Stimulated activated CD4-positive, alpha-beta T cell treated with anti-CD3 and anti-CD28 coated beads, Interleukin-4, amount 100 ng/mL, for 4 hours (primary cell): Measurements from ENCODE around the gene IVNS1ABP.
"Not testable (repeated sequence)": the region's sequence is repeated elsewhere in the genome, so short reads cannot be mapped to it uniquely, and the experiment has no call there.

Experiments used
- DNase-seq, 2 experiments: peaks; one replicate each; pipeline ENCODE4 v3.0.0-alpha.2; 2020

The IVNS1ABP gene

DNA sequence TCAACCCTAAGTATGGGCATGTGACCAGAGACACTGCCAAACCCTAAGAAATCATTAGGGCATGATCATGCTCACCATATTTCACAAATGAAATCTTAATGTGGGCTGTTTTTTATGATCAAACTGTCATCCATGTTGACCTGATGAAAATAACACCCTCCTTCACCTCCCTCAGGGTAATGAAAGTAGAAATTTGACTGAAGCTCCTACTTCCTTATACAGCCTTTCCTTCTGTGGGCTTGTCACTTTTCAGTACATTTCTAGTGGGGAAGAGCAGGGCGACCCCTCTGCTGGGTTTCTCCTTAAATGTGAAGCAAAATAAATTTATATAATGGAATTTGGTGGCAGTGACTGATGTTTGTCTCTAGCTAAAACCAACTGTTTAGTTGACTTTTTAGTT, 25.9 kb downstream of the IVNS1ABP start:
- DNase-seq, result no peak

DNA sequence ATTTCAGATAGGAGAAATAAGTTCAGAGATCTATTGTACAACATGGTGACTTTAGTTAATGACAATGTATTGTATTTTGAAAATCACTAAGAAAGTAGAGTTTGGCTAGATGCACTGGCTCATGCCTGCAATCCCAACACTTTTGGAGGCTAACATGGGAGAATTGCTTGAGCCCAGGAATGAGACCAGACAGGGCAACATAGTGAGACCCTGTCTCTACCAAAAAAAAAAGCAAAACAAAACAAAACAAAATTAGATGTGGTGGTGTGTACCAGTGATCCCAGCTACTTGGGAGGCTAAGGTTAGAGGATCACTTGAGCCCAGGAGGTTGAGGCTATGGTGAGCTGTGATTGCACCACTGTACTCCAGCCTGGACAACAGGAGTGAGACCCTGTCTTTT, 27.2 kb downstream of the IVNS1ABP start:
- DNase-seq, result no peak

DNA sequence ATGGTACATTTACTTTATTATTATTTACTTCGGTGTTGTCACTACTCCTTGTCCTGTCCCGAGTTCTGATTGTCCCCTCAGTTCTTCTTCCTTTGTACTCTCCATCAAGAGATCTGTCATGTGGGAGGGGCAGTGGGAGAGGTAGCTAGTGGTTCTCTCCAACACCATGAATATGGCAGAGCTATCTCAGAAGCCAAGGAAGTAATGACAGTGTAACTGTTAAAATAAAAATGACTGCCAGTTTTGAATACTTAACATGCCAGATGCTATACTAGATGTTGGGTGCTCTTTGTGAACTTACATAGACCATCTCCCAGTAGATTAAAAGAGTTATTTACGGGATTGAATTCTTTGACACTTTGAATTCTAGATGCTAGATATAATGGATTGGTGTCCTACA, 28.6 kb downstream of the IVNS1ABP start:
- no peak for DNase-seq

DNA sequence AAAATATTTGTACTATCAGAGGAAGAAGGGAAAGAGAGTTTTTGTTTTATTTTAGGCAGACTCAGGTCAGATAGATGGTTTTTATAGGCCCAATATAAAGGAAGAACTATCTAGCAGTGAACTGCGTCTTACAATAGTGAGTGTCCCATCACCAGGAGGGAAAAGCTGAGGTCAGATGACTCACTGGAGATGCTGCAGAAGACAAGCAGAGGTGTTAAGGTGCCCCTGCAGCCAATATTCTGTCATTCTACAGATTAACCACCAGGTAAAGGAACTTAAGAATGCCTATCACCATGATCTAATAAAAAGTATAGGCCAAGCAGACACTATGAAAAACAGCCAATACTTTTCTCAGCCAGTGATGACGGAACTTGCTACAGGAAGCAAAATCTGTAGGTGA, 29.6 kb downstream of the IVNS1ABP start:
- no peak for DNase-seq

DNA sequence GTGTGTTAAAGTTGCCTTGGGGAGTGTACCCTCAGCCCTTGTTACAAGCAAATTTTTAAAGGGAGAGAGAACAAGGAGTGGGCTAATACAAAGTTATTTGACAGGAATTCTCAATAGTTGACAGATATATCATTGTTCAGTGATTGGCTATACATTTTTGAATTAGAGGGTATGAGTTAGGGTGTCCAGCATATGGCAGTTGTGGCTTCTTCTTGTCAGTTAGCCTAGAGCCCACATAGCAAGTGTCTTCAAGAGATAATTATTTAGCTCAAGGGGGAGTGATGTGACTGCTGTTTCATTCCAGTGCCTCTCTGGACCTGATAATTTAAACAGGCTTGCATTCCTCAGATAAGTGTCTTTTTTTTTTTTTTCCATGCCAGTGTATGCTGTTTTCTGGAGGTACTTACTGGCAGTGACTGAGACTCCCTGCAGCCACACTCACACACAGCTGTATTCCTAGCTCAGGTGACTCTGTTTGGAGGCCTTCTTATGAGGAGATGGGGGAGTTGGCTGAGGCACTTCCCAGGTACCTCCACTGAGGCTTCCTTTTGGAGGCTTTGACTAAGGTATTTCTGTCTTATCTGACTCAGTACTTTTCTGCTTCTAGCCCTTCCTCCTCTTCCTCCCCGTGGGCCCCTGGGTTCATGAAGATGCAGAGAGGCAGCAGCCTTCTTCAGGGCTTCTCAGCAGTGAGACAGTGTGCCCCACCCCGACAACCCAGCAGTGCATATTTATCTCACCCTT, 32.3 kb downstream of the IVNS1ABP start:
- DNase-seq, result no peak

DNA sequence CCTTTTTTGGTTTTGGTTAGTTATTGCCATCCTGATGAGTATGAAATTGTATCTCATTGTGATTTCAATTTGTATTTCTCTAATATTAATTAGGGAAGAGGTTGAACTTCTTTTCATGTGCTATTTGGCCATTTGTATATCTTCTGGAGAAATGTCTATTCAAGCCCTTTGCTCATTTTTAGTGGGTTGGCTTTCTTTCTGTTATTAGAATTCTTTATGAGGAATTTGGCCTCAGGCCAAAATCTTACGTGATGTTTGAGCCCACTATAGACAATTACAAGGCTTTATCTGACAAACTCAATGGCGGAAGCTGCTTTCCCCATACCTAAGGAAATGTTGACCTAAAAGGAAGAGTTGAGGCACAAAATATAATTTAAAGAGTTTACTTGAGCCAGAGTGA, 32.9 kb downstream of the IVNS1ABP start:
- DNase-seq, result no peak

DNA sequence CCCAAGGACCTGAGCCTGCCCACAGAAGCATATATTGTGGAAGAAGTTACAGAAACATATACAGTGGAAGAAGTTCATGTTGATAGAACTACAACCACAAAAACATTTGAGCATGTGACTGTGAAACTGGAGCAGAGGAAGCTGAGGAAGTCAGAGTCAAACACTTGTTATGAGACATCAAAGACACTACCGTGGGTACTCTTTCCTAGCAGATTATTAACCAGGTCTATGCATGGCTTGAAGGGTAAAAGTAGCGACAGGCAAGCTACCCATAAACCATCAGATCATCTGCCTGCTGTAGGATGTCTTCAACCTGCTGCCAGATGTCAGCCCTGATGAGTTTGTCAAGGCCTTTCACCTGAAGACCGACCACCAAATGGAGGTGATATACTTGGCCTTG, 35.8 kb downstream of the IVNS1ABP start:
- no peak for DNase-seq

DNA sequence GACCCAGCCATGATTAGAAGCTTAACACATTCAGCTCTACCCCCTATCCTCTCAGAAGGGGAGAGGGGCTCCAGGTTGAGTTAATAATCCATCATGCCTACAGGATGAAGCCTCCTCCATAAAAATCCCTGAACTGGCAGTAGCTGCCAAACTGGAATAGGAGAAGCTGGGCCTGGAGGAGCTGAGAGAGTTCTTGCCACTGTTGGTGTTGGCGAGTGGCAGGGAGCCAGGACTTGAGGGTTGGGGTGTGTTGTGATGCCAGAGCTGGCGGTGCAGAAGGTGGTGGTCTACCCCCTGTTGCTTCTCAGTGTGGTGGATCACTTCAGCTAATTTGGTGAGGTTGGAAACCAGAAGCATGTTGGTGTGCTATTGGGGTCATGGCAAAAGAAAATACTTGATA, 36.5 kb downstream of the IVNS1ABP start:
- no peak for DNase-seq

DNA sequence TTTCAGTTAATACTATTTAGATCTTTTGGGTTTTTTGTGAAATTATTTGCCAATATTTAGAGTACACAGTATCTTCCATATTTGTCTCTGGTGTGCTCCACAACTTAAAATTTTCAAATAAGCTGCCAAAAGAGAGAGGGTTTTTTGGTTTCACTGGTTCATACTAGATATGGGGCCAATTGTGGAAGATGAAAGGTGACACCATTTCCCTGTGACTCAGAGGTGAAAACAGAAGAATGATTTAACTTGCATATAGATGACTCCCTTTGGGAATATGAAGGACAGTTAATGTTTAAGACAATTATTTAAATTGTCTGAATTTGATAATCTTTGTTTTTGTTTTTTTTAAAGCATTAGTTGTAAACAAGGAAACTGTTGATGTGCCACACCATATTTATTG, 37.5 kb downstream of the IVNS1ABP start:
- no peak for DNase-seq

DNA sequence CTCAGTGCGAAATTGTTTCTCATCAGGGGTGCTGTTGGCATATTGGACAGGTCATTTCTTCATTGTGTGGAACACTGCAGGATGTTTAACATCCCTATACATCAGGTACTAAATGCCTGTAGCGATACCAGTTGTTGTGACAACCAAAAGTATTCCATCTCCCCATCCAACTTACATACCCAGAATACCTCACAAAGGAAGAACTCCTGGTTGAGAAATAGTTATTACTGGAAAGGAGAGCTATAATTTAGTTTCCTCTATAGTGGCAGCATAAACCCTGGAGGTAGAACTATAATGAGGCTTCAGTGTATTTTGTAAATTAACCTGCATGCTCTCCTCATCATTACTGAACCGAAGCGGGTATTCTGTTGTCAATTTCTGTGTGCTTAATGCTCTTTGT, 45.1 kb downstream of the IVNS1ABP start:
- DNase-seq, result no peak

DNA sequence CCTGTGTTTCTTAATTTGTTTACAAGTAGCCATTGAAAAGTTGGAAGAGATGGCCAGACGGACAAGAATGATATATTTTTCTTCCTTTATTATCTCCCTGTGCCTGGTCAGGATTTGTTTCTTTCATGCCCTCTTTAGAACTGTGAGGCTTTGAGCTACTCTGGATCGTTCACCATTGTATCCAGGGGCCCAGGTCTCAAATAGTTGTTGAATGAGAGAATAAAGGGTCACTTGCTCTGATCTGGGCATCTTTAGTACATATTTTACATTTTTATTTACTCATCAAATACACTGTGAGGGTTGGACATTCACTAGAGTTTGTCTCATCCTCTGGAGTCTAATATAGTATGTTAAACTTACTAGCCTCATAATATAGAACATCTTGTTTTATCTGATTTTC, 48.7 kb downstream of the IVNS1ABP start:
- no peak for DNase-seq

DNA sequence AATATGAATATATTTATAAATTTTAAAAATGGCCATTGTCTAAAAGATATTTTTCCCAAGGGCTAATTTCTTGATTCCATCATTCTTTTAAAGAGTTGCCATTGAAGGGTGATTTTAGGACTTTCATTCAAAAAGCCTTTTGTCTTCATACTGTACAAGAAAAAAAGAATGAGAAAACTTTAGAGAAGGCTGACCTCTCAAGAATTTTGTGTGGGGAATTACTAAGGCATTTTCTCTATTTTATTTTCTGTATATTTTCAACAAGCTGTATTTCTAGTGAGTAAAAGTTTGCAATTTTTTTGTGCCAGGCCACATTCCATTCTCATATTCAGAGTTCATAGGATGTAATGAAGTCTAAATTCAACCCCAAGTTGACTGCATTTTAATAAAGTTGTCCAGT, 49.3 kb downstream of the IVNS1ABP start:
- no peak for DNase-seq

DNA sequence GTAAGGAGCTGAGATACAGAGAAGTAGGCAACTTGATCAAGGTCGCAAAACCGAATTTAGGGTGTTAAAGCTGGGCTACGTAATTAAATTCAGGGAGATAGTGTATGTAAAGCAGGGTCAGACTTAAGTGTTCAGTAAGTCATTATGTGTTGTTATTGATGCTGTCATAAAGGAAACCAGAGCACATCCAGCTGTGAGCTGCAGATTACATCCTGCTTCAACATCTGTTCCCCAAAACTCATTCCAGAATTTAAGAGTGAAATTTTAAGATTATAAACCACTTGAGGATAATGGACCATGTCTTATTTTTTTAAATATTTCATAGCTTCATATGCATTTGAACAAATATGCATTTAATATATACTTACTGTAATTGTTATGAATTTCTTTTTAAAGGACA, 49.7 kb downstream of the IVNS1ABP start:
- no peak for DNase-seq

DNA sequence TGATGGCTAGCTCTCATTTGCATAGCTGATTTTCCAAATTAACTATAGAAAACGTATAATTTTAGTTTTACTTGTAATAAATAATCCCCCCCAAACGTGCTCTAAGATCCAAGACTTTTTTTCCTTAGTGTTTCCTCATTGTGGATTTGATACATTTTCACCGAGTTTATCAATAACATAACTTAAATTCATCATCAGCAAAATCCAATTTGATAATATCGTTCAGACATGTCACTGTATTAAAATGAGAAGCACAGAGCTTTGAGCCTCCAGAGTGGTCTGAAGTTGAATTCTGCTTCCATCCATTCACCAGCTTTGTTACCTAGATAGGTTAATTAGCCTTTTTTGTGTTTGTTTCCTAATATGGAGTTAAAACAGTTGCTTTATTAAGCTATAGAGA, 51.7 kb downstream of the IVNS1ABP start:
- DNase-seq, result no peak

DNA sequence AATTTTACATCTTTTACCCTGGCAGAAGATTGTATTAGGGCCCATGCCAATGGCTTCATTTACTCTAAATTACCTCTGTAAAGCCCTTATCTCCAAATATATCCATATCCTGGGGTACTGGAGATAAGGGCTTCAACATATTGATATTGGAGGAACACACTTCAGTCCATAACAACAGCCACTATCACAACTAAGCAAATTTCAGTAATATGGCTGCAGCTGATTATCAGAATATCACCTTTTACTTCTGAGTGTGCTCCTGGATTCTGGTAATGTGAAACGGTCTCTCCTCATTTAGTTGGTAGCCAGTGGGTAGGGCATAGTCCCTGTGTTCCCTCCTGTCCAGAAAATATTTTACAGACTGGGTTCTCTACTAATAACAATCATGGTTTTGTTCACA, 53.3 kb downstream of the IVNS1ABP start:
- no peak for DNase-seq

DNA sequence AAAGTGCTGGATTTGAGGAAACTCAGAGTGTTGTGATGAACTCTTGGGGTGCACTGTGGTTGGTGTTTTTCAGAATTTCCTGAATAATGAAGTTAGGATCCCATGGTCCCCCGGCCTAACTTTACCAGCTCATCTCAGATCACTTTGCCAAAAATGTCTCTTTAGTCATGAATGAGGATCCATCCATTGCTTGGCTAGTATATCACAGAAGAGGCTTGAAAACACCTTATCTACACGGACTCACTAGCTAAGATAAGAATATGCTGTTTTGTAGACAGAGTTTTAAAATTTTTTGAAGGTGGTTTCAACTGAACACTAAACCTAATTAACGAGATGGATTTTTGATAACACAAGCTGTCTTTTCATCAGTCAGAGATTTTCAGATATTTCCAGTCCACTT, 53.8 kb downstream of the IVNS1ABP start:
- DNase-seq, result no peak

DNA sequence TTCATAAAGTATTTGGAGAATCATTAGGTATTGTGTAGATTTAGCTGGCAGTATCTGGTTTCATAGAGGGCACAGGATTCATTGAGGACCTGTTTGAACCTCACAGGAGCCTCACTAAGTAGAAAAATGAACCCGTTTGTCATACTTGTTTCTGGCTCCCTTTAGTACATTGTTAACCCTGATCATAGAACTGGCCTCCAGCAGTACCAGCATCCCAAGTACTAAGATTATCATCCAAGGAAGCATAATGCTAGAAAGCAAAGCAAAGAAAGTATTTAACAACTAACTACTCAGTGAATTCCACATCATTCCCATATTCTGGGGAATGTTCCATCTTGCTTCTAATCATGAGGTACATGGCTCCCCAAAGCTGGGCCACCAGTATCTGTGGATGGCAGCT, 54.9 kb downstream of the IVNS1ABP start:
- no peak for DNase-seq

DNA sequence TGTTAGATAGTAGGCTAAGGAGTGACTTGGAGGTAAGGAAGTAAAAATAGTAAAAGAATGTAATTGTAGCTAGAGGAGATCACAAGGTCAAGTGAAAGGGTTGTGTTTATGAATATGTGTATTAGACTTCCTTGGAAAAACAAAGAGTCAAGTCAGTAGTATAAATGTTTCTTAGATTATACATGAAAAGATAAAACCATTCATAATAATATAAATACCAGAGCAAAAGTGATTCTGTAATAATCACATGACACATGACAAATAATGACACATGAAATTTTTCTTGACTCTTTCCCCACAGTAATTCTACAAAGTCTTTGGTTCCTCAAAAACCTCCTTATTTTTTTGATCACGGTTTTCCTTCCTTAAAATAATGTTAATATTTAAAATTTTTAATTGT, 56.4 kb downstream of the IVNS1ABP start:
- DNase-seq, result no peak

DNA sequence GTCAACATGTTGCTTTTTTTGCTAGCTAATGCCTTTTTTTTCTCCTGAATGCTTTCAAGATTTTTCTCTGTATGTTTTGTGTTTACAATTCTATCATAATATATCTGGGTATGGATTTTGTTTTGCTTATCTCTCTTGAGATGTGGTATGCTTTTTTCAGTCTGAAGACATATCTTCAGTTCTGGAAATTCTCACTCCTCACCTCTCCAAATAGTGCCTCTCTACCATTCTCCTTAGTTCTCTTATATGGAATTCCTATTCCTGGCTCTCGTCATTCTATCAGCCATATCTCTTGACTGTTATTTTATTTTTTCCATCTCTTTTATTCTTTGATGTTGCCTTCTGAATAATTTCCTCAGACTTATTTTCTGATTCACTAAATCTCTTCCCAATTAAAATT, 58.4 kb downstream of the IVNS1ABP start:
- no peak for DNase-seq

DNA sequence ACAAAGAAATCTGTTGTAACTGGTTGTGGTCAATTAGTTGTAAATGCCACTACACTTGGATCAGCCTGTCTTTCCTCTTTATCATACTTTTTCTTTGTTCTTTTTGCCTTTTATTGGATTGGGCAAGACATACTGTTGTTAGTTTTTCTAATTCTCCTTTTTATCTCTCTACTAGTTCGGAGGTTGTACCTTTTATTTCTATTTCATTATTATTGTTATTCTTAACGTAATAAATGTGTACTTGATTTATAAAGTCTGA, 59.2 kb downstream of the IVNS1ABP start:
- no peak for DNase-seq

DNA sequence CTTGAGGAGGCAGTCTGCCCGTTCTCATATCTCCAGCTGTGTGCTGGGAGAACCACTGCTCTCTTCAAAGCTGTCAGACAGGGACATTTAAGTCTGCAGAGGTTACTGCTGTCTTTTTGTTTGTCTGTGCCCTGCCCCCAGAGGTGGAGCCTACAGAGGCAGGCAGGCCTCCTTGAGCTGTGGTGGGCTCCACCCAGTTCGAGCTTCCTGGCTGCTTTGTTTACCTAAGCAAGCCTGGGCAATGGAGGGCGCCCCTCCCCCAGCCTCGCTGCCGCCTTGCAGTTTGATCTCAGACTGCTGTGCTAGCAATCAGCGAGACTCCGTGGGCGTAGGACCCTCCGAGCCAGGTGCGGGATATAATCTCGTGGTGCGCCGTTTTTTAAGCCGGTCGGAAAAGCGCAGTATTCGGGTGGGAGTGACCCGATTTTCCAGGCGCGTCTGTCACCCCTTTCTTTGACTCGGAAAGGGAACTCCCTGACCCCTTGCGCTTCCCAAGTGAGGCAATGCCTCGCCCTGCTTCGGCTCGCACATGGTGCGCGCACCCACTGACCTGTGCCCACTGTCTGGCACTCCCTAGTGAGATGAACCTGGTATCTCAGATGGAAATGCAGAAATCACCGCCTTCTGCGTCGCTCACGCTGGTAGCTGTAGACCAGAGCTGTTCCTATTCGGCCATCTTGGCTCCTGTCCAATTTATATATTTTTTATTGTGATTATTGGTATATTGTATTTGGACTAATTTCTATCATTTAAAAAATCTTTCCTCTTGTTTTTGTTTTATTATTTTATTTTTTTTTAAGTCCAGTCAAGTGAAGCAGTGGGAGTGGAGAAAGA, 59.7 kb downstream of the IVNS1ABP start:
- not testable (repeated sequence) for DNase-seq

DNA sequence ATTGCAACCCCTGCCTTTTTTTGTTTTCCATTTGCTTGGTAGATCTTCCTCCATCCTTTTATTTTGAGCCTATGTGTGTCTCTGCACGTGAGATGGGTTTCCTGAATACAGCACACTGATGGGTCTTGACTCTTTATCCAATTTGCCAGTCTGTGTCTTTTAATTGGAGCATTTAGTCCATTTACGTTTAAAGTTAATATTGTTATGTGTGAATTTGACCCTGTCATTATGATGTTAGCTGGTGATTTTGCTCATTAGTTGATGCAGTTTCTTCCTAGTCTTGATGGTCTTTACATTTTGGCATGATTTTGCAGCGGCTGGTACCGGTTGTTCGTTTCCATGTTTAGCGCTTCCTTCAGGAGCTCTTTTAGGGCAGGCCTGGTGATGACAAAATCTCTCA, 61.4 kb downstream of the IVNS1ABP start:
- DNase-seq, result not testable (repeated sequence)

DNA sequence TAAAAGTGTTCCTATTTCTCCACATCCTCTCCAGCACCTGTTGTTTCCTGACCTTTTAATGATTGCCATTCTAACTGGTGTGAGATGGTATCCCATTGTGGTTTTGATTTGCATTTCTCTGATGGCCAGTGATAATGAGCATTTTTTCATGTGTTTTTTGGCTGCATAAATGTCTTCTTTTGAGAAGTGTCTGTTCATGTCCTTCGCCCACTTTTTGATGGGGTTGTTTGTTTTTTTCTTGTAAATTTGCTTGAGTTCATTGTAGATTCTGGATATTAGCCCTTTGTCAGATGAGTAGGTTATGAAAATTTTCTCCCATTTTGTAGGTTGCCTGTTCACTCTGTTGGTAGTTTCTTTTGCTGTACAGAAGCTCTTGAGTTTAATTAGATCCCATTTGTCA, 64.6 kb downstream of the IVNS1ABP start:
- DNase-seq, result not testable (repeated sequence)

DNA sequence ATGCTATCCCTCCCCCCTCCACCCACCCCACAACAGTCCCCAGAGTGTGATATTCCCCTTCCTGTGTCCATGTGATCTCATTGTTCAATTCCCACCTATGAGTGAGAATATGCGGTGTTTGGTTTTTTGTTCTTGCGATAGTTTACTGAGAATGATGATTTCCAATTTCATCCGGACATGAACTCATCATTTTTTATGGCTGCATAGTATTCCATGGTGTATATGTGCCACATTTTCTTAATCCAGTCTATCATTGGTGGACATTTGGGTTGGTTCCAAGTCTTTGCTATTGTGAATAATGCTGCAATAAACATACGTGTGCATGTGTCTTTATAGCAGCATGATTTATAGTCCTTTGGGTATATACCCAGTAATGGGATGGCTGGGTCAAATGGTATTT, 65.1 kb downstream of the IVNS1ABP start:
- not testable (repeated sequence) for DNase-seq

DNA sequence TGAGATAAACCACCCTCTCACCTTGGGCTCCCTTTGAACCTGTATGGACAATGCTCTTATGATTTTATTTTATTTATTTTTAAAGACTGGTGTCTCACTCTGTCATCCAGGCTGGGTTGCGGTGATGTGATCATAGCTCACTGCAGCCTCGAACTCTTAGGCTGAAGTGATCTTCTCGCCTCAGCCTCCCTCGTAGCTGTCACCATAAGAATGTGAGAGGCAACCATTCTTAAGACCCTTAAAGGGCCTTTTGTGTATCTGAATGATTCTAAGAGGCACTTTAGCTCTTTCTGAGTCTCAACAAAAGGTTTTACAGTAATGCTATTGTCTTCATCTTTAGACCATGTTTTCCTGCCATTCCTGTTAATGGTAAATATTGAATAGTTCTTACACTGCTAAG, 67.0 kb downstream of the IVNS1ABP start:
- DNase-seq, result no peak
